Activated CD4-positive, alpha-beta T cell treated with anti-CD3 and anti-CD28 coated beads for 36 hours (primary cell): Measurements from ENCODE around the gene DNER. TPM values are rescaled to one million over a fixed set of nuclear protein-coding genes. Genes with fewer than 3 reads are reported as not detected.

Source experiments
- ATAC-seq: fragments of 200-7000 bp; cut with Tn5 transposase; one replicate; pipeline ENCODE4 v1.10.0; 2021; ENCODE audit warnings: mild to moderate bottlenecking, moderate library complexity
- CTCF ChIA-PET: fragments of 350-600 bp; sonication (Branson Sonifier 250); formaldehyde crosslinking; loops from one replicate; lab custom pipeline; 2021; ENCODE audit warnings: antibody characterized with exemption; lab: Charles Lee
- POLR2A ChIA-PET: fragments of 350-600 bp; sonication (Branson Sonifier 250); formaldehyde crosslinking; loops from one replicate; lab custom pipeline; 2021; ENCODE audit warnings: antibody characterized with exemption, inconsistent platforms; lab: Charles Lee
- DNase-seq: peaks from one replicate; pipeline ENCODE4 v3.0.0-alpha.2; 2020
- H3K27ac Mint-ChIP-seq: one replicate; pipeline ENCODE4 v1.8.0; 2021; ENCODE audit warnings: mixed read lengths
- H3K27me3 Mint-ChIP-seq: one replicate; pipeline ENCODE4 v1.8.0; 2021; ENCODE audit warnings: mixed read lengths
- H3K36me3 Mint-ChIP-seq: one replicate; pipeline ENCODE4 v1.8.0; 2021; ENCODE audit warnings: low read depth, mixed read lengths
- H3K4me1 Mint-ChIP-seq: one replicate; pipeline ENCODE4 v1.8.0; 2021; ENCODE audit warnings: mixed read lengths
- H3K4me3 Mint-ChIP-seq: one replicate; pipeline ENCODE4 v1.8.0; 2021; ENCODE audit warnings: mild to moderate bottlenecking, moderate library complexity, mixed read lengths
- H3K9me3 Mint-ChIP-seq: one replicate; pipeline ENCODE4 v1.8.0; 2021; ENCODE audit warnings: low read depth, mixed read lengths
- intact Hi-C, 2 experiments: fragments of 100-400 bp; cut with DNase I in 1 of 2; cut with micrococcal nuclease in 1 of 2; formaldehyde crosslinking; loops; one replicate each; pipeline versions ENCODE4 v1.14.2 to v1.15.1; 2022 to 2024; cut with DNase I, micrococcal nuclease
- total RNA-seq, 2 experiments: library from RNA; stranded (reverse); gene quantifications; one replicate each; pipeline ENCODE4 v1.2.3, GENCODE V29; 2021

The DNER gene
- total RNA-seq, 2 experiments from 2014 or later = not detected

GRCh38 chr2:229371086-229371485 is 343.3 kb downstream of the DNER start:
- POLR2A ChIA-PET = no interaction called here
- DNase-seq = no peak

GRCh38 chr2:229370509-229370908 is 343.8 kb downstream of the DNER start:
- Mint-ChIP-seq H3K9me3 (peaks cover 10% of the 10 kb centered on the region), H3K27me3 (peaks cover 6% of the 10 kb centered on the region), H3K36me3 (no peaks in the 10 kb centered on the region), H3K4me3 (no peak overlapping the region), H3K27ac (no peak overlapping the region), H3K4me1 (no peaks in the 10 kb centered on the region)
- DNase-seq (no peak), ATAC-seq (no peak)
- intact Hi-C loops = no loop called here
- POLR2A ChIA-PET = no interaction called here
- CTCF ChIA-PET = no interaction called here

More at GRCh38 chr2:229371086-229371485, 343.3 kb downstream of the DNER start:
- Mint-ChIP-seq H3K27ac (no peak overlapping the region), H3K9me3 (peaks cover 10% of the 10 kb centered on the region), H3K27me3 (peaks cover 6% of the 10 kb centered on the region), H3K4me1 (no peaks in the 10 kb centered on the region), H3K4me3 (no peak overlapping the region), H3K36me3 (no peaks in the 10 kb centered on the region)
- CTCF ChIA-PET = interaction anchor here (0.7 kb wide), 1 partner anchor 20 kb away, joined by 3 read pairs; no protein-coding TSS in a partner anchor
- ATAC-seq = no peak
- intact Hi-C loops = no loop called here

GRCh38 chr2:229363185-229363814 is 351.1 kb downstream of the DNER start:
- POLR2A ChIA-PET = no interaction called here
- DNase-seq (no peak), ATAC-seq (no peak)
- no peak overlapping the region for H3K4me3 Mint-ChIP-seq
- no peak overlapping the region for H3K27ac Mint-ChIP-seq
- peaks cover 4% of the 10 kb centered on the region for H3K27me3 Mint-ChIP-seq
- CTCF ChIA-PET = no interaction called here
- intact Hi-C loops = no loop called here
- no peaks in the 10 kb centered on the region for H3K4me1 Mint-ChIP-seq
- H3K36me3 Mint-ChIP-seq = no peaks in the 10 kb centered on the region
- H3K9me3 Mint-ChIP-seq = peaks cover 6% of the 10 kb centered on the region

GRCh38 chr2:229350883-229351282 is 363.5 kb downstream of the DNER start:
- Mint-ChIP-seq H3K27ac (no peak overlapping the region), H3K36me3 (no peaks in the 10 kb centered on the region), H3K27me3 (peaks cover 12% of the 10 kb centered on the region), H3K4me3 (no peak overlapping the region), H3K4me1 (no peaks in the 10 kb centered on the region), H3K9me3 (peaks cover 3% of the 10 kb centered on the region)
- ChIA-PET POLR2A (interaction anchor here (0.6 kb wide), 1 partner anchor 1900 kb away, joined by 9 read pairs; no protein-coding TSS in a partner anchor), CTCF (no interaction called here)
- intact Hi-C loops = no loop called here
- no peak for ATAC-seq
- DNase-seq = no peak

GRCh38 chr2:229350117-229350805 is 364.1 kb downstream of the DNER start:
- peaks cover 12% of the 10 kb centered on the region for H3K27me3 Mint-ChIP-seq
- ChIA-PET POLR2A (interaction anchor here (0.6 kb wide), 1 partner anchor 1900 kb away, joined by 9 read pairs; no protein-coding TSS in a partner anchor), CTCF (no interaction called here)
- H3K4me3 Mint-ChIP-seq = no peak overlapping the region
- intact Hi-C loops = no loop called here
- ATAC-seq (no peak), DNase-seq (no peak)
- no peak overlapping the region for H3K27ac Mint-ChIP-seq
- H3K9me3 Mint-ChIP-seq = peaks cover 3% of the 10 kb centered on the region
- H3K4me1 Mint-ChIP-seq = no peaks in the 10 kb centered on the region
- no peaks in the 10 kb centered on the region for H3K36me3 Mint-ChIP-seq

- Mint-ChIP-seq H3K4me1 (no peaks in the 10 kb centered on the region), H3K27ac (no peak overlapping the region), H3K36me3 (no peaks in the 10 kb centered on the region), H3K4me3 (no peak overlapping the region), H3K27me3 (peaks cover 12% of the 10 kb centered on the region), H3K9me3 (peaks cover 3% of the 10 kb centered on the region)
- DNase-seq (no peak), ATAC-seq (no peak)
- intact Hi-C loops = loop anchor here in 1 of 2 experiments (10.0 kb wide), 1 partner anchor 367 kb away; the partner anchor contains the start of gene DNER
- ChIA-PET CTCF (no interaction called here), POLR2A (no interaction called here)
These were observed 366.2 kb downstream of the DNER start for GRCh38 chr2:229348128-229348527.

GRCh38 chr2:229346816-229347540 is 367.4 kb downstream of the DNER start:
- DNase-seq = no peak
- ATAC-seq = no peak
- Mint-ChIP-seq H3K27ac (no peak overlapping the region), H3K4me3 (no peak overlapping the region), H3K9me3 (peaks cover 1% of the 10 kb centered on the region), H3K36me3 (no peaks in the 10 kb centered on the region), H3K27me3 (peaks cover 10% of the 10 kb centered on the region), H3K4me1 (no peaks in the 10 kb centered on the region)
- ChIA-PET CTCF (interaction anchor here (0.7 kb wide), 1 partner anchor 37 kb away, joined by 3 read pairs; no protein-coding TSS in a partner anchor), POLR2A (no interaction called here)
- intact Hi-C loops = loop anchor here in 1 of 2 experiments (10.0 kb wide), 1 partner anchor 368 kb away; the partner anchor contains the start of gene DNER

GRCh38 chr2:229344955-229345354 is 369.4 kb downstream of the DNER start:
- H3K36me3 Mint-ChIP-seq = no peaks in the 10 kb centered on the region

GRCh38 chr2:229344151-229344551 is 370.2 kb downstream of the DNER start:
- Mint-ChIP-seq H3K9me3 (no peaks in the 10 kb centered on the region), H3K4me1 (no peaks in the 10 kb centered on the region), H3K36me3 (no peaks in the 10 kb centered on the region), H3K4me3 (no peak overlapping the region), H3K27me3 (peaks cover 7% of the 10 kb centered on the region), H3K27ac (no peak overlapping the region)
- CTCF ChIA-PET = interaction anchor here (0.7 kb wide), 1 partner anchor 19 kb away, joined by 3 read pairs; no protein-coding TSS in a partner anchor
- no peak for ATAC-seq
- no peak for DNase-seq
- POLR2A ChIA-PET = no interaction called here
- intact Hi-C loops = loop anchor here in 1 of 2 experiments (10.0 kb wide), 1 partner anchor 371 kb away; the partner anchor contains the start of gene DNER

More at GRCh38 chr2:229344955-229345354, 369.4 kb downstream of the DNER start:
- Mint-ChIP-seq H3K9me3 (peaks cover 1% of the 10 kb centered on the region), H3K4me3 (no peak overlapping the region), H3K4me1 (no peaks in the 10 kb centered on the region), H3K27ac (no peak overlapping the region), H3K27me3 (peaks cover 10% of the 10 kb centered on the region)
- intact Hi-C loops = loop anchor here in 1 of 2 experiments (10.0 kb wide), 1 partner anchor 370 kb away; the partner anchor contains the start of gene DNER
- ChIA-PET CTCF (interaction anchor here (0.7 kb wide), 1 partner anchor 60 kb away, joined by 3 read pairs; no protein-coding TSS in a partner anchor), POLR2A (no interaction called here)
- ATAC-seq = no peak
- no peak for DNase-seq

GRCh38 chr2:229343661-229344060 is 370.7 kb downstream of the DNER start:
- Mint-ChIP-seq H3K27me3 (peaks cover 7% of the 10 kb centered on the region), H3K27ac (no peak overlapping the region), H3K9me3 (no peaks in the 10 kb centered on the region), H3K4me1 (no peaks in the 10 kb centered on the region), H3K36me3 (no peaks in the 10 kb centered on the region), H3K4me3 (no peak overlapping the region)
- ATAC-seq (no peak), DNase-seq (no peak)
- CTCF ChIA-PET = interaction anchor here (0.7 kb wide), 1 partner anchor 19 kb away, joined by 3 read pairs; no protein-coding TSS in a partner anchor
- intact Hi-C loops = loop anchor here in 1 of 2 experiments (10.0 kb wide), 1 partner anchor 371 kb away; the partner anchor contains the start of gene DNER
- POLR2A ChIA-PET = no interaction called here

- Mint-ChIP-seq H3K27ac (no peak overlapping the region), H3K27me3 (peaks cover 1% of the 10 kb centered on the region), H3K4me1 (no peaks in the 10 kb centered on the region), H3K36me3 (no peaks in the 10 kb centered on the region), H3K4me3 (no peak overlapping the region), H3K9me3 (no peaks in the 10 kb centered on the region)
- no peak for ATAC-seq
- CTCF ChIA-PET = interaction anchor here (1.0 kb wide), 1 partner anchor 13 kb away, joined by 3 read pairs; no protein-coding TSS in a partner anchor
- POLR2A ChIA-PET = no interaction called here
- peak; percentile 33 for DNase-seq
- intact Hi-C loops = loop anchor here in 1 of 2 experiments (10.0 kb wide), 1 partner anchor 372 kb away; the partner anchor contains the start of gene DNER
These were observed 372.0 kb downstream of the DNER start for GRCh38 chr2:229342376-229342775.
